GM12891 (cell line): ENCODE measurements around the gene TFPT.

ENCODE experiments used
- POLR2AphosphoS5 ChIP-seq: IDR thresholded peaks from 2 replicates; pipeline ENCODE4 v1.6.1; 2011; ENCODE audit warnings: low read depth, low read length, control low read depth
- SPI1 ChIP-seq: IDR thresholded peaks from 2 replicates; pipeline ENCODE4 v1.6.1; 2011; ENCODE audit warnings: low read depth, low read length, control low read depth
- TAF1 ChIP-seq: IDR thresholded peaks from 2 replicates; pipeline ENCODE4 v1.6.1; 2011; ENCODE audit warnings: low read depth, low read length, control low read depth

GRCh38 chr19:54096617-54097106, 18.8 kb downstream of the TFPT start:
- TF ChIP-seq POLR2AphosphoS5 (no peak), TAF1 (no peak), SPI1 (no peak)
